Measurements from ENCODE around the gene STN1. TPM values are rescaled to one million over a fixed set of nuclear protein-coding genes. Genes with fewer than 3 reads are reported as not detected.

Gene STN1
- total and polyA plus RNA-seq, 9 of the 15 experiments (the other 6 are each of a cell fraction or from before 2014, with no cell fraction given) = 9.1 to 19.6 (median 13.8) TPM

- H3K27ac ChIP-seq (ENCODE audit: extremely low read depth, low read depth, low read length) = no peak overlapping the region
- H3K9me3 ChIP-seq (replicated peaks; ENCODE audit: control insufficient read depth, insufficient read depth, low read depth, low read length) = no peaks in the 10 kb centered on the region
- no peaks in the 10 kb centered on the region for H3K79me2 ChIP-seq (ENCODE audit: control insufficient read depth, insufficient read depth, low read length)
- peaks cover 5 to 18% of the 10 kb centered on the region in 2 experiments; a peak in 3 of 5 replicates for H3K27me3 ChIP-seq (ENCODE audit: control insufficient read depth in 2 of 2, insufficient read depth in 2 of 2, low read length in 2 of 2)
- no peak for DNase-seq (ENCODE audit: extremely low read depth in 1 of 4, low spot score in 3 of 4)
- no peak overlapping the region for H2AFZ ChIP-seq (ENCODE audit: low read depth, low read length)
- H3K4me3 ChIP-seq = no peak overlapping the region
- H3K4me1 ChIP-seq (replicated peaks in 1 of 2; ENCODE audit: control insufficient read depth in 2 of 2, insufficient read depth in 2 of 2, low read length in 2 of 2) = no peaks in the 10 kb centered on the region
- no peaks in the 10 kb centered on the region for H3K36me3 ChIP-seq (ENCODE audit: control insufficient read depth, insufficient read depth, low read length)
- no TSS peak for BruUV-seq (replicated peaks)
- H3K9ac ChIP-seq (ENCODE audit: insufficient read depth in 1 of 2, low read depth in 2 of 2, low read length in 2 of 2) = no peak overlapping the region
- no peak for TF ChIP-seq PURB (CRISPR knock-in tag; IDR thresholded peaks at IDR 0.05; ENCODE audit: low read depth)
- TF ChIP-seq ZNF277 (CRISPR knock-in tag; IDR thresholded peaks at IDR 0.05; ENCODE audit: borderline replicate concordance) = no peak
- TF ChIP-seq TCF3 (CRISPR knock-in tag; IDR thresholded peaks at IDR 0.05) = no peak
- no peak for TF ChIP-seq FUS (optimal IDR thresholded peaks at IDR 0.05; ENCODE audit: low read depth, low read length)
- TF ChIP-seq DIDO1 (tag; IDR thresholded peaks at IDR 0.05; ENCODE audit: low read depth) = no peak
- TF ChIP-seq NR2C1 (IDR thresholded peaks at IDR 0.05) = no peak
- TF ChIP-seq NR2C1 (tag; IDR thresholded peaks at IDR 0.05) = no peak
- no peak for TF ChIP-seq IRF2 (CRISPR knock-in tag; IDR thresholded peaks at IDR 0.05)
- in situ Hi-C loops (cut with MboI) = loop anchor here (25.0 kb wide), 1 partner anchor 284 kb away; no protein-coding TSS in a partner anchor
- H3K9me1 ChIP-seq (ENCODE audit: control insufficient read depth, insufficient read depth, low read length) = no peaks in the 10 kb centered on the region
- H4K20me1 ChIP-seq (replicated peaks; ENCODE audit: control insufficient read depth, insufficient read depth, low read length) = no peaks in the 10 kb centered on the region
- WGBS (ENCODE audit: insufficient coverage, low coverage, missing lambda C conversion rate) = 8% methylated on average over 7 of the region's 7 CpGs
- intact Hi-C loops (cut with micrococcal nuclease) = no loop called here
- ChIA-PET POLR2A (no interaction called here), CTCF (ENCODE audit: low intra/inter-chr PET ratio) (no interaction called here)
- ATAC-seq = no peak
- no peak for FAIRE-seq
- no peak overlapping the region for H3K4me2 ChIP-seq (ENCODE audit: insufficient read depth, low read length)
Observed at GRCh38 chr10:103871006-103871405, 47.0 kb downstream of the STN1 start.

All from K562 (cell line).